ENCODE data around the gene NFATC2.

- TF ChIP-seq CTCF (IDR thresholded peaks at IDR 0.05) = no peak
- TF ChIP-seq POLR2A (IDR thresholded peaks at IDR 0.05) = no peak
Measured at GRCh38 chr20:51469578-51470498, 72.7 kb downstream of the NFATC2 start.
